HEK293 (cell line): ENCODE data around the gene COPZ1.

Source experiments
- HIC1 ChIP-seq: fragments of 450-650 bp; formaldehyde crosslinking; IDR thresholded peaks from 2 replicates; pipeline ENCODE4 v1.5.1; 2016; ENCODE audit warnings: missing biosample characterization, missing genetic modification characterization
- KLF1 ChIP-seq: fragments of 450-650 bp; formaldehyde crosslinking; IDR thresholded peaks from 2 replicates; pipeline ENCODE4 v1.5.1; 2016; ENCODE audit warnings: missing biosample characterization, missing genetic modification characterization
- KLF16 ChIP-seq: fragments of 450-650 bp; formaldehyde crosslinking; IDR thresholded peaks from 2 replicates; pipeline ENCODE4 v1.5.1; 2017; ENCODE audit warnings: missing biosample characterization, missing genetic modification characterization
- KLF9 ChIP-seq: fragments of 450-650 bp; formaldehyde crosslinking; IDR thresholded peaks from 2 replicates; pipeline ENCODE4 v1.5.1; 2016; ENCODE audit warnings: missing biosample characterization, missing genetic modification characterization, low read depth
- PRDM1 ChIP-seq: fragments of 450-650 bp; formaldehyde crosslinking; IDR thresholded peaks from 2 replicates; pipeline ENCODE4; 2016; ENCODE audit warnings: missing biosample characterization, missing genetic modification characterization
- PRDM6 ChIP-seq: fragments of 450-650 bp; formaldehyde crosslinking; IDR thresholded peaks from 2 replicates; pipeline ENCODE4 v1.5.1; 2017; ENCODE audit warnings: missing biosample characterization, missing genetic modification characterization
- REPIN1 ChIP-seq: fragments of 450-650 bp; formaldehyde crosslinking; IDR thresholded peaks from 2 replicates; pipeline ENCODE4 v1.5.1; 2017; ENCODE audit warnings: missing biosample characterization, missing genetic modification characterization, low read depth
- TRIM28 ChIP-seq: IDR thresholded peaks from 2 replicates; pipeline ENCODE4 v1.6.1; 2011; ENCODE audit warnings: low read length, control low read depth, borderline replicate concordance
- ZBTB44 ChIP-seq: fragments of 450-650 bp; IDR thresholded peaks from 2 replicates; pipeline ENCODE4 v1.5.1; 2018; ENCODE audit warnings: missing biosample characterization, mild to moderate bottlenecking, missing genetic modification characterization
- ZBTB7A ChIP-seq: fragments of 450-650 bp; formaldehyde crosslinking; IDR thresholded peaks from 2 replicates; pipeline ENCODE4 v1.5.1; 2016; ENCODE audit warnings: low read depth, missing biosample characterization, missing genetic modification characterization
- ZBTB8A ChIP-seq: fragments of 450-650 bp; formaldehyde crosslinking; IDR thresholded peaks from 2 replicates; pipeline ENCODE4 v1.5.1; 2016; ENCODE audit warnings: missing biosample characterization, missing genetic modification characterization
- ZFP3 ChIP-seq: fragments of 450-650 bp; formaldehyde crosslinking; IDR thresholded peaks from 2 replicates; pipeline ENCODE4 v1.5.1; 2016; ENCODE audit warnings: low read depth, missing biosample characterization, missing genetic modification characterization
- ZNF112 ChIP-seq: fragments of 450-650 bp; formaldehyde crosslinking; IDR thresholded peaks from 2 replicates; pipeline ENCODE4 v1.5.0; 2017; ENCODE audit warnings: missing biosample characterization, missing genetic modification characterization
- ZNF146 ChIP-seq: fragments of 450-650 bp; formaldehyde crosslinking; IDR thresholded peaks from 2 replicates; pipeline ENCODE4 v1.5.1; 2016; ENCODE audit warnings: missing biosample characterization, missing genetic modification characterization
- ZNF155 ChIP-seq: fragments of 450-650 bp; formaldehyde crosslinking; IDR thresholded peaks from 2 replicates; pipeline ENCODE4 v1.5.1; 2016; ENCODE audit warnings: missing biosample characterization, missing genetic modification characterization
- ZNF16 ChIP-seq: fragments of 450-650 bp; formaldehyde crosslinking; IDR thresholded peaks from 2 replicates; pipeline ENCODE4 v1.5.1; 2016; ENCODE audit warnings: low read depth, missing biosample characterization, missing genetic modification characterization
- ZNF184 ChIP-seq: fragments of 450-650 bp; IDR thresholded peaks from 2 replicates; pipeline ENCODE4 v1.5.1; 2018; ENCODE audit warnings: missing biosample characterization, mild to moderate bottlenecking, missing genetic modification characterization
- ZNF211 ChIP-seq: fragments of 450-650 bp; formaldehyde crosslinking; IDR thresholded peaks from 2 replicates; pipeline ENCODE4 v1.5.1; 2016; ENCODE audit warnings: low read depth, missing biosample characterization, missing genetic modification characterization
- ZNF341 ChIP-seq: fragments of 450-650 bp; formaldehyde crosslinking; IDR thresholded peaks from 2 replicates; pipeline ENCODE4; 2016; ENCODE audit warnings: low read depth, missing biosample characterization, missing genetic modification characterization
- ZNF48 ChIP-seq: fragments of 450-650 bp; formaldehyde crosslinking; IDR thresholded peaks from 2 replicates; pipeline ENCODE4 v1.5.1; 2016; ENCODE audit warnings: missing biosample characterization, missing genetic modification characterization
- ZNF501 ChIP-seq: fragments of 450-650 bp; formaldehyde crosslinking; IDR thresholded peaks from 2 replicates; pipeline ENCODE4 v1.5.1; 2016; ENCODE audit warnings: missing biosample characterization, missing genetic modification characterization
- ZNF580 ChIP-seq: fragments of 450-650 bp; formaldehyde crosslinking; IDR thresholded peaks from 2 replicates; pipeline ENCODE4 v1.5.1; 2016; ENCODE audit warnings: missing biosample characterization, missing genetic modification characterization
- ZNF621 ChIP-seq: fragments of 450-650 bp; formaldehyde crosslinking; IDR thresholded peaks from 2 replicates; pipeline ENCODE4 v1.5.1; 2017; ENCODE audit warnings: missing biosample characterization, missing genetic modification characterization
- ZNF624 ChIP-seq: fragments of 450-650 bp; formaldehyde crosslinking; IDR thresholded peaks from 2 replicates; pipeline ENCODE4 v1.5.1; 2017; ENCODE audit warnings: missing biosample characterization, missing genetic modification characterization
- ZNF626 ChIP-seq: fragments of 450-650 bp; sonication (Bioruptor Pico); formaldehyde crosslinking; IDR thresholded peaks from 2 replicates; pipeline ENCODE4 v1.5.1; 2018; ENCODE audit warnings: missing biosample characterization, missing genetic modification characterization, inconsistent platforms
- ZNF792 ChIP-seq: fragments of 450-650 bp; formaldehyde crosslinking; IDR thresholded peaks from 2 replicates; pipeline ENCODE4 v1.5.1; 2016; ENCODE audit warnings: missing biosample characterization, missing genetic modification characterization
- TF ChIP-seq, protein P1 (sequence below): fragments of 450-650 bp; formaldehyde crosslinking; IDR thresholded peaks from 2 replicates; pipeline ENCODE4 v1.5.1; 2016; ENCODE audit warnings: missing biosample characterization, missing genetic modification characterization, borderline replicate concordance
- TF ChIP-seq, protein P2 (sequence below): fragments of 450-650 bp; formaldehyde crosslinking; IDR thresholded peaks from 2 replicates; pipeline ENCODE4 v1.5.1; 2016; ENCODE audit warnings: missing biosample characterization, missing genetic modification characterization
- TF ChIP-seq, protein P3 (sequence below): fragments of 450-650 bp; formaldehyde crosslinking; IDR thresholded peaks from 2 replicates; pipeline ENCODE4 v1.5.1; 2016; ENCODE audit warnings: missing biosample characterization, missing genetic modification characterization

The COPZ1 gene

GRCh38 chr12:54306925-54307741 lies 17.8 kb upstream of the COPZ1 start (continued):
- TF ChIP-seq ZBTB7A (tag by site-specific recombination) (no peak), ZBTB8A (tag by site-specific recombination) (peak; percentile 60), PRDM1 (no peak), HIC1 (tag by site-specific recombination) (no peak), ZNF48 (tag by site-specific recombination) (no peak), ZNF184 (tag by site-specific recombination) (peak; percentile 47; the same call in 1 of the 2 replicates), ZNF211 (tag by site-specific recombination) (no peak), ZNF341 (tag by site-specific recombination) (peak; percentile 56; the same call in 1 of the 2 replicates), ZNF112 (tag by site-specific recombination) (no peak), ZNF624 (tag by site-specific recombination) (no peak), ZBTB44 (peak; percentile 84), ZNF621 (tag by site-specific recombination) (no peak), ZNF501 (no peak), REPIN1 (tag by site-specific recombination) (no peak), ZNF16 (tag by site-specific recombination) (no peak), ZNF580 (tag by site-specific recombination) (no peak), KLF16 (peak; percentile 76), ZFP3 (tag by site-specific recombination) (no peak), KLF9 (tag by site-specific recombination) (no peak), ZNF155 (tag by site-specific recombination) (no peak), ZNF792 (tag by site-specific recombination) (no peak), ZNF146 (tag by site-specific recombination) (no peak), PRDM6 (tag by site-specific recombination) (no peak), TRIM28 (no peak), ZNF626 (tag by site-specific recombination) (no peak), KLF1 (tag by site-specific recombination) (peak; percentile 93)
- TF ChIP-seq, protein P1, sequence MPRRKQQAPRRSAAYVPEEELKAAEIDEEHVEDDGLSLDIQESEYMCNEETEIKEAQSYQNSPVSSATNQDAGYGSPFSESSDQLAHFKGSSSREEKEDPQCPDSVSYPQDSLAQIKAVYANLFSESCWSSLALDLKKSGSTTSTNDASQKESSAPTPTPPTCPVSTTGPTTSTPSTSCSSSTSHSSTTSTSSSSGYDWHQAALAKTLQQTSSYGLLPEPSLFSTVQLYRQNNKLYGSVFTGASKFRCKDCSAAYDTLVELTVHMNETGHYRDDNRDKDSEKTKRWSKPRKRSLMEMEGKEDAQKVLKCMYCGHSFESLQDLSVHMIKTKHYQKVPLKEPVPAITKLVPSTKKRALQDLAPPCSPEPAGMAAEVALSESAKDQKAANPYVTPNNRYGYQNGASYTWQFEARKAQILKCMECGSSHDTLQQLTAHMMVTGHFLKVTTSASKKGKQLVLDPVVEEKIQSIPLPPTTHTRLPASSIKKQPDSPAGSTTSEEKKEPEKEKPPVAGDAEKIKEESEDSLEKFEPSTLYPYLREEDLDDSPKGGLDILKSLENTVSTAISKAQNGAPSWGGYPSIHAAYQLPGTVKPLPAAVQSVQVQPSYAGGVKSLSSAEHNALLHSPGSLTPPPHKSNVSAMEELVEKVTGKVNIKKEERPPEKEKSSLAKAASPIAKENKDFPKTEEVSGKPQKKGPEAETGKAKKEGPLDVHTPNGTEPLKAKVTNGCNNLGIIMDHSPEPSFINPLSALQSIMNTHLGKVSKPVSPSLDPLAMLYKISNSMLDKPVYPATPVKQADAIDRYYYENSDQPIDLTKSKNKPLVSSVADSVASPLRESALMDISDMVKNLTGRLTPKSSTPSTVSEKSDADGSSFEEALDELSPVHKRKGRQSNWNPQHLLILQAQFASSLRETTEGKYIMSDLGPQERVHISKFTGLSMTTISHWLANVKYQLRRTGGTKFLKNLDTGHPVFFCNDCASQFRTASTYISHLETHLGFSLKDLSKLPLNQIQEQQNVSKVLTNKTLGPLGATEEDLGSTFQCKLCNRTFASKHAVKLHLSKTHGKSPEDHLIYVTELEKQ (tag by site-specific recombination), result no peak
- TF ChIP-seq, protein P2, sequence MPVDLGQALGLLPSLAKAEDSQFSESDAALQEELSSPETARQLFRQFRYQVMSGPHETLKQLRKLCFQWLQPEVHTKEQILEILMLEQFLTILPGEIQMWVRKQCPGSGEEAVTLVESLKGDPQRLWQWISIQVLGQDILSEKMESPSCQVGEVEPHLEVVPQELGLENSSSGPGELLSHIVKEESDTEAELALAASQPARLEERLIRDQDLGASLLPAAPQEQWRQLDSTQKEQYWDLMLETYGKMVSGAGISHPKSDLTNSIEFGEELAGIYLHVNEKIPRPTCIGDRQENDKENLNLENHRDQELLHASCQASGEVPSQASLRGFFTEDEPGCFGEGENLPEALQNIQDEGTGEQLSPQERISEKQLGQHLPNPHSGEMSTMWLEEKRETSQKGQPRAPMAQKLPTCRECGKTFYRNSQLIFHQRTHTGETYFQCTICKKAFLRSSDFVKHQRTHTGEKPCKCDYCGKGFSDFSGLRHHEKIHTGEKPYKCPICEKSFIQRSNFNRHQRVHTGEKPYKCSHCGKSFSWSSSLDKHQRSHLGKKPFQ (tag by site-specific recombination), result no peak
- TF ChIP-seq, protein P3, sequence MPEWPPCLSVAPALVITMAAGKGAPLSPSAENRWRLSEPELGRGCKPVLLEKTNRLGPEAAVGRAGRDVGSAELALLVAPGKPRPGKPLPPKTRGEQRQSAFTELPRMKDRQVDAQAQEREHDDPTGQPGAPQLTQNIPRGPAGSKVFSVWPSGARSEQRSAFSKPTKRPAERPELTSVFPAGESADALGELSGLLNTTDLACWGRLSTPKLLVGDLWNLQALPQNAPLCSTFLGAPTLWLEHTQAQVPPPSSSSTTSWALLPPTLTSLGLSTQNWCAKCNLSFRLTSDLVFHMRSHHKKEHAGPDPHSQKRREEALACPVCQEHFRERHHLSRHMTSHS (tag by site-specific recombination), result no peak
